GM21717 (cell line): Measurements from ENCODE around the gene EDN1.

Experiments
- ATAC-seq: cut with Tn5 transposase; IDR thresholded peaks from one replicate; pipeline ENCODE4 v1.9.1; 2021; ENCODE audit warnings: mild to moderate bottlenecking, moderate library complexity; ENCODE audit not compliant: unreplicated experiment

The EDN1 gene

GRCh38 chr6:12289933-12290820 lies at the start of gene EDN1:
Gene EDN1 (plus strand): TSS chr6:12290361. CDS start chr6:12290630, 269 bp downstream.
- ATAC-seq: peak; percentile 77

- ATAC-seq: no peak
Measured at GRCh38 chr6:12241493-12242175, 48.5 kb upstream of the EDN1 start.

- no peak for ATAC-seq
Measured at GRCh38 chr6:12243169-12243568, 47.0 kb upstream of the EDN1 start.

GRCh38 chr6:12245360-12245759 lies 44.8 kb upstream of the EDN1 start:
- no peak for ATAC-seq

GRCh38 chr6:12245763-12246718 lies 44.1 kb upstream of the EDN1 start:
- no peak for ATAC-seq

- ATAC-seq: no peak
Measured at GRCh38 chr6:12246900-12247299, 43.3 kb upstream of the EDN1 start.

GRCh38 chr6:12249541-12250382 lies 40.4 kb upstream of the EDN1 start:
- ATAC-seq: no peak

- no peak for ATAC-seq
Measured at GRCh38 chr6:12250383-12250770, 39.8 kb upstream of the EDN1 start.

GRCh38 chr6:12254210-12254609 lies 36.0 kb upstream of the EDN1 start:
- ATAC-seq: no peak

- ATAC-seq: no peak
Measured at GRCh38 chr6:12258191-12258590, 32.0 kb upstream of the EDN1 start.

- ATAC-seq: no peak
Measured at GRCh38 chr6:12258591-12259075, 31.5 kb upstream of the EDN1 start.

- ATAC-seq: no peak
Measured at GRCh38 chr6:12260458-12261093, 29.6 kb upstream of the EDN1 start.

GRCh38 chr6:12261502-12261901 lies 28.7 kb upstream of the EDN1 start:
- ATAC-seq: no peak

GRCh38 chr6:12262236-12263061 lies 27.7 kb upstream of the EDN1 start:
- no peak for ATAC-seq

GRCh38 chr6:12263403-12263802 lies 26.8 kb upstream of the EDN1 start:
- ATAC-seq: no peak

GRCh38 chr6:12264671-12265070 lies 25.5 kb upstream of the EDN1 start:
- ATAC-seq: no peak

- ATAC-seq: no peak
Measured at GRCh38 chr6:12265296-12265695, 24.9 kb upstream of the EDN1 start.

- no peak for ATAC-seq
Measured at GRCh38 chr6:12265791-12266190, 24.4 kb upstream of the EDN1 start.

GRCh38 chr6:12266571-12266970 lies 23.6 kb upstream of the EDN1 start:
- ATAC-seq: no peak
